GM12892 (cell line): Measurements from ENCODE around the gene ANO4.

Source experiments
- POLR2A ChIP-seq: IDR thresholded peaks from 2 replicates; pipeline ENCODE4 v1.6.1; 2011; ENCODE audit warnings: low read depth, low read length, control low read depth
- POLR2AphosphoS5 ChIP-seq: IDR thresholded peaks from 2 replicates; pipeline ENCODE4 v1.6.1; 2011; ENCODE audit warnings: low read depth, low read length, control low read depth
- TAF1 ChIP-seq: IDR thresholded peaks from 2 replicates; pipeline ENCODE4 v1.6.1; 2011; ENCODE audit warnings: low read depth, mild to moderate bottlenecking, control low read depth, low read length, borderline replicate concordance

GRCh38 chr12:100789146-100789545 lies 5.4 kb upstream of the ANO4 start:
- TF ChIP-seq POLR2A (no peak), POLR2AphosphoS5 (no peak), TAF1 (no peak)
